ENCODE measurements around the gene NRM.
A peak's percentile ranks its signal among the peaks of the same experiment; 100 is the strongest.

NRM gene

GRCh38 chr6:30714263-30714662, 23.5 kb upstream of the NRM start:
- H3K36me3 Mint-ChIP-seq (ENCODE audit: low read depth), result peaks cover 60% of the 10 kb centered on the region
- H3K27me3 Mint-ChIP-seq, result no peaks in the 10 kb centered on the region
- intact Hi-C loops (cut with micrococcal nuclease), result no loop called here
- peaks cover 41% of the 10 kb centered on the region for H3K4me1 Mint-ChIP-seq (ENCODE audit: low read depth)
- no peaks in the 10 kb centered on the region for H3K9me3 Mint-ChIP-seq
- peak overlapping the region; percentile 19 for H3K27ac Mint-ChIP-seq
- no peak overlapping the region for H3K4me3 Mint-ChIP-seq

DNA sequence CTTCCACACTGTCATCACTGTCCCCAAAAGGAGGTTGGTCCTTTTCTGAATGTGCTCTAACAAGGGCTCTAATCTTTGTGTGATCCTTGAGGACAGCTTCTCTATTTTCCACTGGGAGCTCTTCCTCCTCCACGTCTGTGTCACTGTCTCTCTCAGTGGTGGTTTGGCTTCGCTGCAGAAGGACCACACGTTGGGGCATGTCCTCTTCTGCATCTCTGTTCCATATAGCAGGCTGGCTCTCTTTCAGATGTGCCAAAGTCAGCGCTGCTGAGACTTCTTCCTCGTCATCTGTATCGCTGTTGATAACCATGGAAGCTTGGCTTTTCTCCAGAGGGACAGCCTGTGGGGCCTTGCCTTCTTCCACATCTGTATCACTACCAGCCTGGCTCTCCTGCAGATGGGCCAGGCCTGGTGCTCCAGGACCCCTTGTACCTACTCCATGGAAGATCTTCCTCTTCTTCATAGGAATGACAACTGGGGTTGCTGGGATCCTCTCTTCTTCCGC, 21.7 kb upstream of the NRM start:
- Mint-ChIP-seq H3K4me1 (ENCODE audit: low read depth) (peaks cover 37% of the 10 kb centered on the region), H3K27me3 (no peaks in the 10 kb centered on the region), H3K9me3 (no peaks in the 10 kb centered on the region), H3K27ac (peak overlapping the region; percentile 19), H3K36me3 (ENCODE audit: low read depth) (peaks cover 73% of the 10 kb centered on the region), H3K4me3 (no peak overlapping the region)
- intact Hi-C loops (cut with micrococcal nuclease), result no loop called here

DNA sequence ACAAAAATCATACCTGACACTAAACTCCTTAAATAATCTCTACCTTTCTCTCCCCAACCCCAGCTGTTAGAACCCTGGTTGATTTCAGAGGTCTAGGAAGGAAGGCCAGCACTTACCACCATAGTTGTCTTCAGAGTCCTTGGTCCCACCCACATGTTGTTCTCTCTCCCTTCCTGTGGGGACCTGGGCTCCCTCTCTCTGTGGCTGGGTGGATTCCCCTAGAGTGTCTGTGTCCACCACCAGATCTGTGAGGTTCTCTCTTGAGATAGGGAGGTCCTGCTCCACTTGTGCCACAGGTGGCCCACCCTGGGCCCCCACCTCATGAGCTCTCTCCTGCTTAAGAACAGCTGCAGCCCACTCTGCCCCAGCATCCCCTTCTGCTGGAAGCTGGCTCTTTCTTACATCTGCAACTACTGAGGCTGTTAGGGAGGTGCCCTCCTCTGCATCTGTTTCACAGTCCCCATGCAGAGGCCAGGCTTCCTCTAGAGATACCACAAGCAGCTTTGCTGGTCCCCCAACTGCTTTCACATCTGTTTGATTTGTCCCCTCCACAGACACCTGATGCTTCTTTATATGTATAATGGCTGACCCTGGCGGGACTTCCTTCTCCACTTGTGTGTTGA, 21.1 kb upstream of the NRM start:
- Mint-ChIP-seq H3K4me3 (no peak overlapping the region), H3K27ac (peak overlapping the region; percentile 19), H3K9me3 (no peaks in the 10 kb centered on the region), H3K36me3 (ENCODE audit: low read depth) (peaks cover 73% of the 10 kb centered on the region), H3K27me3 (no peaks in the 10 kb centered on the region), H3K4me1 (ENCODE audit: low read depth) (peaks cover 33% of the 10 kb centered on the region)
- intact Hi-C loops (cut with micrococcal nuclease), result no loop called here

DNA sequence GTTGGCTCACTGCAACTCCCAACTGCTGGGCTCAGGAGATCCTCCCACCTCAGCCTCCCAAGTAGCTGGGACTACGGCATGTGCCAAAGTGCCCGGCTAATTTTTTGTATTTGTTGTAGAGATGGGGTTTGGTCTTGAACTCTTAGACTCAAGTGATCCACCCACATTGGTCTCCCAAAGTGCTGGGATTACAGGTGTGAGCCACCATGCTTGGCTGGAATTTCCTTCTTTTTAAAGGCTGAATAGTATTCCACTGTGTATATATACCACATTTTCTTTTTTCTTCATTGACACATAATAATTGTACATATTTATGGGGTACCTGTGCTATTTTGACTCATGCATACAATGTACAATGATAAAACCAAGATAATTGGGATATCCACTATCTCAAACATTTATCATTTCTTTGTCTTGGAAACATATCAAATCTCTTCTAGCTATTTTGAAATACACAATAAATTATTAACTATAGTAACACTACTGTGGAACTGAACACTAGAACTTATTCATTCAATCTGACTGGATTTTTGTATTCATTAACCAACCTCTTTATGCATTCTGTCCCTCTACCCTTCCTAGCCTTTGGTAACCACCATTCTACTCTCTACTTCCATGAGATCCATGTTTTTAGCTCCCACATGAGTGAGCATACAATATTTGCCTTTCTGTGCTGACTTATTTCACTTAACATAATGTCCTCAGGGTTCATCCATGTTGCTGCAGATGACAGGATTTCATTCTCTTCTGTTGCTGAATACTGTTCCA, 18.5 kb upstream of the NRM start:
- H3K36me3 Mint-ChIP-seq (ENCODE audit: low read depth), result peaks cover 83% of the 10 kb centered on the region
- intact Hi-C loops (cut with micrococcal nuclease), result no loop called here
- no peaks in the 10 kb centered on the region for H3K9me3 Mint-ChIP-seq
- no peaks in the 10 kb centered on the region for H3K27me3 Mint-ChIP-seq
- peaks cover 30% of the 10 kb centered on the region for H3K4me1 Mint-ChIP-seq (ENCODE audit: low read depth)
- no peak overlapping the region for H3K4me3 Mint-ChIP-seq
- no peak overlapping the region for H3K27ac Mint-ChIP-seq

DNA sequence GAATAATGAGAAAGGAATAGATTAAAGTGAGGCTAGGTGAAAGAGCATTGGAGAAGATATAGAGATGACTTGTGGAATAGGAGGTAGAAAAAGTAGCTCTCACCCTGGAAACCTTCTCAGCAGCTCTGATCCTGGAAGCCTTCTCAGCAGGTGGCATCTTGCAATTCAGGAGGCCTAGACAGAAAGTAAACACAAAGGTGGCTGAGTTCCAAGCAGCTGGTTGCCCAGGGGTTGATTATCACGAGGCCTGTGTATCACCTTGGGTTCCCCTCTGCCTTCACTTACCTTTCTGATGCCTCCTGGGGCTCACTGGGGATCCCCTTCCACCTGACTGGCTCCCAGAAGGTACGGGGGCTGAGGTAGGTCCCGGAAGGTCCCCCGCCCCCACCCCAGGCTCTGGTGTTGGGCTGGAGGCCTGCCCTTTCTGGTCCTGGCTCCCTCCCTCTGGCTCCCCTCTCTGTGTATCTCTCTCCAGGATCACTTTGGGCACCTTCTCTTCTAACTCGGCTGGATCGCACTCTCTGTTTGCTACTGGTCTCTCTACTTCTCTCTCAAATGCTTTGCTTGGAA, 16.6 kb upstream of the NRM start:
- Mint-ChIP-seq H3K36me3 (ENCODE audit: low read depth) (peaks cover 84% of the 10 kb centered on the region), H3K9me3 (no peaks in the 10 kb centered on the region)

DNA sequence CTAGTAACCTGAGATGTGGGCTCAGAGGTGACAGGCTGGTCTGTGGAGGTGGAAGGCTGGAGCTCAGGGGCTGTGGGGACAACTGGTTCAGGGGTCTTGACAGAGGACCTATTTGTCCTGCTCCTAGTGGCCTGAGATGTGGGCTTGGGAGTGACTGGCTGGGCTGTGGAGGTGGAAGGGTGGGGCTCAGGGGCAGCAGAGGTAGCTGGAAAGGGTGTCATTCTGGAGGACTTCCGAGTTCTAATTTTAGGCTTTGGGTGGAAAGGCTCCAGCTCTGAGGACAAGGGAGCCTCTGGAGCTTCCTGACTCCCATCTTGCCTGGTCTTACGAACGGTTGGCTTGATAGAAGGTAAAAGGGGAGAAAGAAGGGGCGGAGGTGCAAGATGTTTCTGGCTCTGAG, 14.8 kb upstream of the NRM start:
- Mint-ChIP-seq H3K27ac (no peak overlapping the region), H3K9me3 (no peaks in the 10 kb centered on the region), H3K36me3 (ENCODE audit: low read depth) (peaks cover 71% of the 10 kb centered on the region), H3K27me3 (no peaks in the 10 kb centered on the region), H3K4me1 (ENCODE audit: low read depth) (peaks cover 26% of the 10 kb centered on the region), H3K4me3 (no peak overlapping the region)
- intact Hi-C loops (cut with micrococcal nuclease), result no loop called here

More for the DNA sequence above, 16.6 kb upstream of the NRM start:
- intact Hi-C loops (cut with micrococcal nuclease), result no loop called here
- Mint-ChIP-seq H3K27me3 (no peaks in the 10 kb centered on the region), H3K4me1 (ENCODE audit: low read depth) (peaks cover 33% of the 10 kb centered on the region), H3K4me3 (no peak overlapping the region), H3K27ac (no peak overlapping the region)

DNA sequence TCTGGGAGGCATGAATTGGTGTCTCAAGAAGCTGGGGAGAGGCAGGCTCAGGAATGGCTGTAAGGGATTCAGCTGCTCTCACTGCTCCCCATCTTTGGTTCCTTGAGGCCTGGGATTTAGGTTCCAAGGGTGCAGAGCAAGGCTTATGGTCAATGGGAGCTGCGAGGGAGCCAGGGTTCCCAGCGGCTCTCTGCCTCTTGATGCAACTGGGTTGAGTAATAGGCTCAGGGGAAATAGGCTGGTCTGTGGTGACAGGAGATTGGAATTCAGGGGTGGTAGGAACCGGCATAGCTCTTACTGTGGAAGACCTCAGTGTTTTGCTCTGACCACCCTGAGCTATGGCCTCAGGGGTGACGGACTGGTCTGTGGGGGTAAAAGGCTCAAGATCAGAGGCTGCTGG, 13.0 kb upstream of the NRM start:
- Mint-ChIP-seq H3K4me3 (no peak overlapping the region), H3K4me1 (ENCODE audit: low read depth) (peaks cover 33% of the 10 kb centered on the region), H3K27me3 (no peaks in the 10 kb centered on the region), H3K27ac (peak overlapping the region; percentile 44), H3K9me3 (no peaks in the 10 kb centered on the region), H3K36me3 (ENCODE audit: low read depth) (peaks cover 61% of the 10 kb centered on the region)
- intact Hi-C loops (cut with micrococcal nuclease), result no loop called here

DNA sequence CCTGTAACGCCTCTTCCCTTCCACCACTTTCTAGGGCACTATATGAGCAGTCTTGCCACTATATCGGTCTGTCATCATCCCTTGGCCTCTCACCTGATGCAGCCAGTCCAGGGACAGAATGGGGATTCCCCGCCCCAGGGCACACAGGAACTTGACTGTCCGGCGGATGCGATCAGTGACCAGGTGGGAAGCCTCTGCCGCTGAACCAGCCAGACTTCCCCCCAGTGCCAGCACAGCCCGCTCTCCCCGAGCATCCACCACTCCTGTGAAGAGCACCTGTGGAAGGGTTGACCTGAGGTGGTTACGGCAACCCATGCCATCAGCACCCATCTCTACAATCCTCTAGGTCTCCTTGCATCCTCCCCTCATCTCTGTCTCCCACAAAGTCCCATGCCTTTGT, 12.2 kb upstream of the NRM start:
- H3K27me3 Mint-ChIP-seq, result no peaks in the 10 kb centered on the region
- peaks cover 53% of the 10 kb centered on the region for H3K36me3 Mint-ChIP-seq (ENCODE audit: low read depth)
- intact Hi-C loops (cut with micrococcal nuclease), result no loop called here
- no peak overlapping the region for H3K4me3 Mint-ChIP-seq
- H3K4me1 Mint-ChIP-seq (ENCODE audit: low read depth), result peaks cover 33% of the 10 kb centered on the region
- H3K27ac Mint-ChIP-seq, result peak overlapping the region; percentile 44
- no peaks in the 10 kb centered on the region for H3K9me3 Mint-ChIP-seq

- peak overlapping the region; percentile 75 for H3K27ac Mint-ChIP-seq
- no peak overlapping the region for H3K4me3 Mint-ChIP-seq
- H3K4me1 Mint-ChIP-seq (ENCODE audit: low read depth), result peaks cover 39% of the 10 kb centered on the region
- peaks cover 32% of the 10 kb centered on the region for H3K36me3 Mint-ChIP-seq (ENCODE audit: low read depth)
- intact Hi-C loops (cut with micrococcal nuclease), result no loop called here
- no peaks in the 10 kb centered on the region for H3K9me3 Mint-ChIP-seq
- no peaks in the 10 kb centered on the region for H3K27me3 Mint-ChIP-seq
Observed at GRCh38 chr6:30700340-30700739, 9.6 kb upstream of the NRM start.

DNA sequence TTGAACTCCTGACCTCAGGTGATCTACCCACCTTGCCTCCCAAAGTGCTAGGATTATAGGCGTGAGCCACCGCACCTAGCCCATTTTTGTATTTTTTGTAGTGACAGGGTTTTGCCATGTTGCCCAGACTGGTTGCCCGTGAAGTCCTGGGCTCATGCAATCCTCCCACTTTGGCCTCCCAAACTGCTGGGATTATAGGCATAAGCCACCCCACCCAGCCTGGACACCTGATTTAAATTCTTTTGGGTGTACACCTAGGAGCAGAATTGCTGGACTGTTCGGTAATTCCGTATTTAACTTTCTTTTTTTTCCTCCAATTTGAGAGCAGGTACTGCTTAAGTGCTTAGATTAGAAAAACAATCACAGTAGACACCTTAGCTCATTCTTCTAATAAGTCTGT, 5.6 kb upstream of the NRM start:
- Mint-ChIP-seq H3K9me3 (no peaks in the 10 kb centered on the region), H3K4me3 (no peak overlapping the region), H3K36me3 (ENCODE audit: low read depth) (no peaks in the 10 kb centered on the region), H3K27ac (no peak overlapping the region), H3K27me3 (no peaks in the 10 kb centered on the region), H3K4me1 (ENCODE audit: low read depth) (peaks cover 19% of the 10 kb centered on the region)
- intact Hi-C loops (cut with micrococcal nuclease), result no loop called here

- H3K27ac Mint-ChIP-seq, result peak overlapping the region; percentile 91
- peaks cover 37% of the 10 kb centered on the region for H3K36me3 Mint-ChIP-seq (ENCODE audit: low read depth)
- intact Hi-C loops (cut with micrococcal nuclease), result no loop called here
- H3K4me1 Mint-ChIP-seq (ENCODE audit: low read depth), result peaks cover 38% of the 10 kb centered on the region
- peak overlapping the region; percentile 93 for H3K4me3 Mint-ChIP-seq
- H3K27me3 Mint-ChIP-seq, result no peaks in the 10 kb centered on the region
- no peaks in the 10 kb centered on the region for H3K9me3 Mint-ChIP-seq
Observed at GRCh38 chr6:30691208-30691847, 544 bp upstream of the NRM start.

- H3K4me1 Mint-ChIP-seq (ENCODE audit: low read depth), result peaks cover 45% of the 10 kb centered on the region
- H3K4me3 Mint-ChIP-seq, result peak overlapping the region; percentile 93
- intact Hi-C loops (cut with micrococcal nuclease), result no loop called here
Observed at GRCh38 chr6:30689985-30690384, 799 bp downstream of the NRM start.

DNA sequence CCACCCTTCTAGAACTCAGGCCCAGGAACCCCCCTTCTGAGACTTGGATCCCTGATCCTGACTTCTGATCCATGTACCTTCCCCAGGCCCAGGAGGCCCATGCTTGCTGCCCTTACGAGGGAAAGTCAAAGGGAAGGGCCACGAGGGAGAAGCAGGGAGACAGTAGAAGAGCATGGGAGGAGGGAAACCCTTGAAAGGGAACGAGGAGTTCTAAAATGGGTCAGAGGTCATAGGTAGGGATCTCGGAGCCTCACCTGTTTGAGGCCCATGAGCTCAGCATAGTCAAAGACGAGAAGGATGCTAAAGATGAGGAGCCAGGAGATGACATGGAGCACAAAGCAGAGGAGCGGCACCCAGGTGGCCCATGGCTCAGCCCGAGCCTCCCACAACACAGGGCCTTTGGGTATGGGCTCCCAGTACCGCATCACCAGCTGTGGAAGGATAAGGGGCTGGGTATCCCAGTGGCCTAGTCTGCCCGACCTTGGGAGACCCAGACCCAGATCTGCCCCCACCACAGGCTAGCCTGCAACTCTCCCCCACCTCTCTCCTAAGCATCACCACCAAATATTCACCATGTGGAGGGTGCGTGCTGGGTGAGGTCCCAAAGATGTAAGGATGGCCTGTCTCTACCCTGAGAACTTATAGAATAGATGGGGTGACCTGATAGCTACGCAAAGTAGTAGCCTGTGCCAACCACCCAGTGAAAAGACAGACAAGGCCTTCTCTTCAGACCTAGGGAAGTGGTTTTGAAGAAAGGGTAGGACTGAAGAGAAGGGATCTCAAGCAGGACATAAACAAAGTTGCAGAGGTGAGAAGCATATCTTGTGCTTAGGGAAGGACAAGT, 1.5 kb downstream of the NRM start:
- Mint-ChIP-seq H3K4me3 (peak overlapping the region; percentile 93), H3K36me3 (ENCODE audit: low read depth) (peaks cover 58% of the 10 kb centered on the region), H3K27me3 (no peaks in the 10 kb centered on the region), H3K9me3 (no peaks in the 10 kb centered on the region), H3K27ac (peak overlapping the region; percentile 91), H3K4me1 (ENCODE audit: low read depth) (peaks cover 48% of the 10 kb centered on the region)
- intact Hi-C loops (cut with micrococcal nuclease), result no loop called here

More at GRCh38 chr6:30689985-30690384, 799 bp downstream of the NRM start:
- Mint-ChIP-seq H3K9me3 (no peaks in the 10 kb centered on the region), H3K27me3 (no peaks in the 10 kb centered on the region), H3K27ac (peak overlapping the region; percentile 91), H3K36me3 (ENCODE audit: low read depth) (peaks cover 51% of the 10 kb centered on the region)
